Colonic mucosa (tissue), 4 donors: Measurements from ENCODE around the gene POLRMT. TPM values are rescaled to one million over a fixed set of nuclear protein-coding genes. Genes with fewer than 3 reads are reported as not detected.

Experiments
- DNase-seq: peaks from one replicate; pipeline ENCODE4 v3.0.0-alpha.2; 2020
- H3K27ac ChIP-seq: fragments of 200-600 bp; one replicate; pipeline ENCODE4 v1.8.0; 2021
- H3K27me3 ChIP-seq: fragments of 200-600 bp; one replicate; pipeline ENCODE4 v1.8.0; 2021
- H3K36me3 ChIP-seq: fragments of 200-600 bp; one replicate; pipeline ENCODE4 v1.8.0; 2021
- H3K4me1 ChIP-seq: fragments of 200-600 bp; one replicate; pipeline ENCODE4 v1.8.0; 2021; ENCODE audit warnings: mild to moderate bottlenecking
- H3K4me3 ChIP-seq: fragments of 200-600 bp; one replicate; pipeline ENCODE4 v1.8.0; 2021
- H3K9ac ChIP-seq, 2 donors: one replicate each; pipeline ENCODE4 v1.7.0; 2013; ENCODE audit warnings: control low read depth in 2 of 2, low read depth in 2 of 2, low read length in 2 of 2
- H3K9me3 ChIP-seq: fragments of 200-600 bp; one replicate; pipeline ENCODE4 v1.8.0; 2021
- intact Hi-C: fragments of 100-400 bp; cut with DNase I; formaldehyde crosslinking; loops from one replicate; pipeline ENCODE4 v1.14.1; 2022
- total RNA-seq, 2 donors: library from RNA; stranded (reverse); fragmentation: NEBNext Ultra II Directional in 1 of 2; extraction: Animal tissue kit (Norgen Biotek cat#: 25700) in 1 of 2; gene quantifications; one replicate each; pipeline ENCODE4 v1.2.1, GENCODE V29; 2021
- TF ChIP-seq, protein P1 (sequence below): fragments of 200-600 bp; IDR thresholded peaks from one replicate; pipeline ENCODE4 v1.8.0; 2022; ENCODE audit warnings: antibody characterized with exemption, mild to moderate bottlenecking
- donor health status: healthy.
- donor health status: DM: no; HTN: no; CAD: no.
- donor health status: DM: no; HTN: no; CAD: no.

POLRMT gene
- 10 to 100 TPM; 50.2 to 77.3 TPM for total RNA-seq

DNA sequence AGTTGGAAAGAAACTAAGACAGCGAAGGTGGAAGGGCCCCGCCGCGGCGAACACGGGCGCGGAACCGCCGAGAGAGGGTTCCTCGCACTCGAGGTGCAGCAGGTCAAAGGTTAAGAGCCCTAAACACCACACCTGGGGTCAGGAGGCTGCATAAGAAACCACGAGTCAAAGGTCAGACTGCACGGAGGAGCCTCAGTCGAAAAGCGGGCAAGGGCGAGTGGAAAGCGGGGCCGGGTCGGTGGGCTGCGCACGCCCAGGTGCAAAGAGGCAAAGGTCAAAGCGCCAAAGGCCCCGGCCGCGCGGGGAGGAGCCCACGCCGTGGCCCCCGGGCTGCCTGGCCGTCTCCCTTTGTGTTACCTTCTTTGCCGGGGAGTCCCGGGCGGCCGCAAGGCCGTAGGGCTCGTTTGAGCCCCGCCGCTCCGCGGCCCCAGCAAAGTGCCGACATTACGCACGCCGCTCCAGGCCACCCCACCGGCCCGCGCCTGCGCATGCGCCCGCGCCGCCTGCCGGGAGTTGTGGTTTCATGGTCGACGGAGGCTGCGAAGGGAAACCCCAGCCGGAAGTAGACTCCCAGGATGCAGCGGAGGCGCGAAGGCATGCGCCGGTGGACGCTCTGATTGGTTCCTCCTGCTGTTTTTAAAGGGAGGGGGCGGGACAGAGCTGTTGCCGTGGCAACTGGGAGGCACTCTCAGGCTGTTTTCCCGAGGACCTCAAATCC, at the start of gene POLRMT:
TSS of gene POLRMT (minus strand) at position 470 of the 718 bp plus-strand sequence. CDS start at position 445, 25 bp downstream.
- peak; percentile 99 for DNase-seq

DNA sequence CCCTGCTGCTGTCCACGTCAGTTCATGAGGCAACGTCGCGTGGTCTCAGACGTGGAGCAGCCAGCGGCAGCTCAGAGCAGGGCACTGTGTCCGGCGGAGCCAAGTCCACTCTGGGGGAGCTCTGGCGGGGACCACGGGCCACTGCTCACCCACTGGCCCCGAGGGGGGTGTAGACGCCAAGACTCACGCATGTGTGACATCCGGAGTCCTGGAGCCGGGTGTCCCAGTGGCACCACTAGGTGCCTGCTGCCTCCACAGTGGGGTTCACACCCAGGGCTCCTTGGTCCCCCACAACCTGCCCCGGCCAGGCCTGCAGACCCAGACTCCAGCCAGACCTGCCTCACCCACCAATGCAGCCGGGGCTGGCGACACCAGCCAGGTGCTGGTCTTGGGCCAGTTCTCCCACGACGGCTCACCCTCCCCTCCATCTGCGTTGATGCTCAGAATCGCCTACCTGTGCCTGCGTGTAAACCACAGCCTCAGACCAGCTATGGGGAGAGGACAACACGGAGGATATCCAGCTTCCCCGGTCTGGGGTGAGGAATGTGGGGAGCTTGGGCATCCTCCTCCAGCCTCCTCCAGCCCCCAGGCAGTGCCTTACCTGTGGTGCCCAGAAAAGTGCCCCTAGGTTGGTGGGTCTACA, 49.5 kb upstream of the POLRMT start:
- no peaks in the 10 kb centered on the region for H3K9me3 ChIP-seq
- TF ChIP-seq, protein P1, sequence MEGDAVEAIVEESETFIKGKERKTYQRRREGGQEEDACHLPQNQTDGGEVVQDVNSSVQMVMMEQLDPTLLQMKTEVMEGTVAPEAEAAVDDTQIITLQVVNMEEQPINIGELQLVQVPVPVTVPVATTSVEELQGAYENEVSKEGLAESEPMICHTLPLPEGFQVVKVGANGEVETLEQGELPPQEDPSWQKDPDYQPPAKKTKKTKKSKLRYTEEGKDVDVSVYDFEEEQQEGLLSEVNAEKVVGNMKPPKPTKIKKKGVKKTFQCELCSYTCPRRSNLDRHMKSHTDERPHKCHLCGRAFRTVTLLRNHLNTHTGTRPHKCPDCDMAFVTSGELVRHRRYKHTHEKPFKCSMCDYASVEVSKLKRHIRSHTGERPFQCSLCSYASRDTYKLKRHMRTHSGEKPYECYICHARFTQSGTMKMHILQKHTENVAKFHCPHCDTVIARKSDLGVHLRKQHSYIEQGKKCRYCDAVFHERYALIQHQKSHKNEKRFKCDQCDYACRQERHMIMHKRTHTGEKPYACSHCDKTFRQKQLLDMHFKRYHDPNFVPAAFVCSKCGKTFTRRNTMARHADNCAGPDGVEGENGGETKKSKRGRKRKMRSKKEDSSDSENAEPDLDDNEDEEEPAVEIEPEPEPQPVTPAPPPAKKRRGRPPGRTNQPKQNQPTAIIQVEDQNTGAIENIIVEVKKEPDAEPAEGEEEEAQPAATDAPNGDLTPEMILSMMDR, result no peak
- H3K9ac ChIP-seq, result no peak overlapping the region
- no peaks in the 10 kb centered on the region for H3K4me1 ChIP-seq
- H3K4me3 ChIP-seq, result no peak overlapping the region
- DNase-seq, result no peak
- intact Hi-C loops, result no loop called here
- no peaks in the 10 kb centered on the region for H3K27me3 ChIP-seq
- H3K36me3 ChIP-seq, result no peaks in the 10 kb centered on the region
- no peak overlapping the region for H3K27ac ChIP-seq

More for the DNA sequence above, at the start of gene POLRMT:
- no peaks in the 10 kb centered on the region for H3K9me3 ChIP-seq
- peak within 1 kb of the TSS; percentile 91 to 92 for H3K9ac ChIP-seq
- intact Hi-C loops, result no loop called here
- H3K4me3 ChIP-seq, result peak within 1 kb of the TSS; percentile 98
- H3K27me3 ChIP-seq, result no peaks in the 10 kb centered on the region
- H3K27ac ChIP-seq, result peak within 1 kb of the TSS; percentile 76
- TF ChIP-seq, protein P1, result no peak
- no peaks in the 10 kb centered on the region for H3K36me3 ChIP-seq
- H3K4me1 ChIP-seq, result peaks cover 11% of the 10 kb centered on the region

DNA sequence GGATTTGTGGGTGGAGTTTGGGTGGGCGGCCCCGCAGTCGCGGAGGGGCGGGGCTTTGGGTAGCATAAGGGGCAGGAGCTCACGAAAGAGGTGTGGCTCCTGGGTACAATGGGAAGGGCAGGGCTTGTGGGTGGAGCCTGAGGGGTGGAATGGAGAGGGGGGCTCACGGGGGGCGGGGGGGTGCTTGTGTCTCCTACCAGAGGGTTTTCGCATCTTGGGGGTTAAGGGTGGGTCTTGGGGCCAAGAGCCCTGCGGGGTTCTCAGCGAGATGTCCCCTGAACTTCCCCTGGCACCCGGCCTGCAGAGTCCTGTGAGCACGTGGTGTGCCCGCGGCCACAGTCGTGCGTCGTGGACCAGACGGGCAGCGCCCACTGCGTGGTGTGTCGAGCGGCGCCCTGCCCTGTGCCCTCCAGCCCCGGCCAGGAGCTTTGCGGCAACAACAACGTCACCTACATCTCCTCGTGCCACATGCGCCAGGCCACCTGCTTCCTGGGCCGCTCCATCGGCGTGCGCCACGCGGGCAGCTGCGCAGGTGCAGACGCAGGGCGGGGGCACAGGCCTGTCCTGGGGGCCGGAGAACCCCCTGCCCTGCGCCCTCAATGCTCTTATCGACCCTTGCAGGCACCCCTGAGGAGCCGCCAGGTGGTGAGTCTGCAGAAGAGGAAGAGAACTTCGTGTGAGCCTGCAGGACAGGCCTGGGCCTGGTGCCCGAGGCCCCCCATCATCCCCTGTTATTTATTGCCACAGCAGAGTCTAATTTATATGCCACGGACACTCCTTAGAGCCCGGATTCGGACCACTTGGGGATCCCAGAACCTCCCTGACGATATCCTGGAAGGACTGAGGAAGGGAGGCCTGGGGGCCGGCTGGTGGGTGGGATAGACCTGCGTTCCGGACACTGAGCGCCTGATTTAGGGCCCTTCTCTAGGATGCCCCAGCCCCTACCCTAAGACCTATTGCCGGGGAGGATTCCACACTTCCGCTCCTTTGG, 48.0 kb upstream of the POLRMT start:
- Histone ChIP-seq H3K4me3 (no peak overlapping the region), H3K27ac (no peak overlapping the region), H3K9me3 (no peaks in the 10 kb centered on the region), H3K4me1 (no peaks in the 10 kb centered on the region), H3K36me3 (no peaks in the 10 kb centered on the region), H3K9ac (peak overlapping the region in 1 of 2 donors; percentile 68), H3K27me3 (peaks cover 12% of the 10 kb centered on the region)
- DNase-seq, result no peak
- TF ChIP-seq, protein P1, result no peak
- intact Hi-C loops, result no loop called here

DNA sequence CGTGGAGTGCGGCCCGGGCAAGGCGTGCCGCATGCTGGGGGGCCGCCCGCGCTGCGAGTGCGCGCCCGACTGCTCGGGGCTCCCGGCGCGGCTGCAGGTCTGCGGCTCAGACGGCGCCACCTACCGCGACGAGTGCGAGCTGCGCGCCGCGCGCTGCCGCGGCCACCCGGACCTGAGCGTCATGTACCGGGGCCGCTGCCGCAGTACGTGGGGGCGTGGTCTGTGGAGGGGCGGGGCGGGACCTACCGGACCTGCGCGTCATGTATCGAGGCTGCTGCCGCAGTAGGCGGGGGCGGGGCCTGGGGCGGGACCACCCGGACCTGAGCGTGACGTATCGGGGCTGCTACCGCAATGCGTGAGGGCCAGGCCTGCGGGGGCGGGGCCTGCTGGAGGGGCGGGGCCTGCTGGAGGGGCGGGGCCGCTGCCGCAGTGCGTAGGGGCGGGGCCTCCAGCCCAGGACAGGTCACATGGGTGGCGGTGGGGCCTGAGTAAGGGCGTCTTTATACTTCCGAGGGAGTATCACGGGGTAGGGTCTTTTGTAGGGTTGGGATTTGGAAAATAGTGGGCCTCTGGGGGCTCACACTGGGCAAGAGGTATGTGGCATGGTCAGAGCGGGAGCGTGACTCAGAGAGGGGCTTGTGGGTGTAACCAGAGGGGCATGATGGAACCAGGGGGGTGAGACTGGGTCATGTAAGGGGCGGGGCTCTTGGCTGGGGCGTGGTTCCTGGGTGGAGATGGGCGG, 47.1 kb upstream of the POLRMT start:
- H3K9me3 ChIP-seq, result no peaks in the 10 kb centered on the region
- peak; percentile 100 for DNase-seq
- H3K9ac ChIP-seq, result peak overlapping the region; percentile 68 to 90
- TF ChIP-seq, protein P1, result peak; percentile 24
- peaks cover 12% of the 10 kb centered on the region for H3K27me3 ChIP-seq
- H3K36me3 ChIP-seq, result no peaks in the 10 kb centered on the region
- H3K27ac ChIP-seq, result peak overlapping the region; percentile 81
- H3K4me3 ChIP-seq, result peak overlapping the region; percentile 58
- intact Hi-C loops, result no loop called here
- no peaks in the 10 kb centered on the region for H3K4me1 ChIP-seq
